ENCODE results near the gene CLEC20A. TPM values are rescaled to one million over a fixed set of nuclear protein-coding genes. Genes with fewer than 3 reads are reported as not detected.

Gene CLEC20A
- total and polyA plus RNA-seq, 2 of the 8 experiments (the other 6 are each of a cell fraction or from before 2014, with no cell fraction given) = not detected

DNA sequence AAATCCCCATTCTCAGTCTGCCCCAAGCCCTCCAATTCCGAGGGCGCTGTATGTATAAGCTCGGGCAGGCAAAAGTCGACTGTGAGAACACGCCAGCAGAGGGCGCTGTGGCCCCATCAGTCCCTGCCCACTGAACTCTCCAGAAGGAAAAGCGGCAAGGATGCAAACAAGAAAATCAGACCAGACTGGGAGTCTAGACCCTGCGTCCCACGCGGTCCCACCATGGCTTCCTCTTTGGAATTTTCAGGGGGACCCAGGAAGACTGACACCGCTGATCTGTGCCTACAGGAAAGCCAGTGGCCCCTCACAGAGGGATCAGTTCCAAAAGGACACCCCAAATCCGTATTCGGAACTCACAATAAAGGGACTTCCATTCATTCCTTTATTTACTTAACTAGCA, 35.6 kb upstream of the CLEC20A start (continued):
- TF ChIP-seq EZH2 (IDR thresholded peaks at IDR 0.05; ENCODE audit: low read depth, low read length, severe bottlenecking) (no peak), ZNF274 (IDR thresholded peaks at IDR 0.05; ENCODE audit: borderline replicate concordance, extremely low read depth, low read length) (no peak), MAX (IDR thresholded peaks at IDR 0.05) (peak; percentile 51; the same call in 1 of the 2 replicates), BACH1 (IDR thresholded peaks at IDR 0.05; ENCODE audit: low read length) (peak; percentile 69), ASH2L (IDR thresholded peaks at IDR 0.05; ENCODE audit: low read length) (no peak), NANOG (IDR thresholded peaks at IDR 0.05; ENCODE audit: insufficient read depth, low read depth, low read length, poor library complexity, severe bottlenecking) (no peak), TBP (IDR thresholded peaks at IDR 0.05; ENCODE audit: low read depth, low read length) (no peak), CTCF (IDR thresholded peaks at IDR 0.05; ENCODE audit: control extremely low read depth in 1 of 3, insufficient read depth in 1 of 3, low read depth in 1 of 3, low read length in 3 of 3) (peak; percentile 89 to 96 (median 94)), E2F6 (IDR thresholded peaks at IDR 0.05) (no peak; the same call in 1 of the 2 replicates), EGR1 (IDR thresholded peaks at IDR 0.05; ENCODE audit: borderline replicate concordance, low read depth, low read length) (no peak), SP4 (IDR thresholded peaks at IDR 0.05; ENCODE audit: low read length) (no peak), HDAC2 (IDR thresholded peaks at IDR 0.05; ENCODE audit: borderline replicate concordance in 1 of 2, low read depth in 2 of 2, low read length in 2 of 2) (no peak), TAF1 (IDR thresholded peaks at IDR 0.05; ENCODE audit: low read depth, low read length) (no peak), POLR2AphosphoS5 (IDR thresholded peaks at IDR 0.05; ENCODE audit: low read depth, low read length) (no peak), KDM1A (IDR thresholded peaks at IDR 0.05; ENCODE audit: borderline replicate concordance, low read length) (no peak)
- TF ChIP-seq, protein P1, sequence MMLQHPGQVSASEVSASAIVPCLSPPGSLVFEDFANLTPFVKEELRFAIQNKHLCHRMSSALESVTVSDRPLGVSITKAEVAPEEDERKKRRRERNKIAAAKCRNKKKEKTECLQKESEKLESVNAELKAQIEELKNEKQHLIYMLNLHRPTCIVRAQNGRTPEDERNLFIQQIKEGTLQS (IDR thresholded peaks at IDR 0.05; ENCODE audit: insufficient read depth, low read depth, low read length) = no peak

Data from H1 (cell line).